GM20000 (cell line): Measurements from ENCODE around the gene TOX2.

Experiments used
- DNase-seq: peaks from one replicate; pipeline ENCODE4 v3.0.0; 2012; ENCODE audit warnings: low spot score
- TF ChIP-seq, protein P1 (sequence below): IDR thresholded peaks from 2 replicates; pipeline ENCODE4 v1.5.1; 2012; ENCODE audit warnings: mild to moderate bottlenecking, control low read depth; ENCODE audit errors: extremely low read depth, missing control alignments

TOX2 gene

DNA sequence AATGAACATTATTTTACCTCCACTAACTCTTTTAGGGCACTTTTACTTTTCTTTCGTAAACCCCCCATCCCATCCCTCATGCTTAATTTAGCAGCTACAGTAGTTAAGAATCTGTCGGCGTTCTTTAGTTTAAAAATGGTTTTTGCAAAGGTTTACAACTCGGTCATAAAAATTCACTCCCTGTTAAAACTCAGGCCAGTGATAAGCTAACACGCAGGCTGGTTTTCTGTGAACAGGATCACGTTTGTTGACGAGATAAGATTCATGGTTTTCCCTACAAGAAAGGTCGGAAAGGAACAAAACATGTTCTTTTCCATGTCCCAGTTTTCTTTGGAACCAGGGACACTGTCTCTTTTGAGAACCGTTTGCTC lies 101.1 kb downstream of the TOX2 start:
- DNase-seq, result no peak
- TF ChIP-seq, protein P1, sequence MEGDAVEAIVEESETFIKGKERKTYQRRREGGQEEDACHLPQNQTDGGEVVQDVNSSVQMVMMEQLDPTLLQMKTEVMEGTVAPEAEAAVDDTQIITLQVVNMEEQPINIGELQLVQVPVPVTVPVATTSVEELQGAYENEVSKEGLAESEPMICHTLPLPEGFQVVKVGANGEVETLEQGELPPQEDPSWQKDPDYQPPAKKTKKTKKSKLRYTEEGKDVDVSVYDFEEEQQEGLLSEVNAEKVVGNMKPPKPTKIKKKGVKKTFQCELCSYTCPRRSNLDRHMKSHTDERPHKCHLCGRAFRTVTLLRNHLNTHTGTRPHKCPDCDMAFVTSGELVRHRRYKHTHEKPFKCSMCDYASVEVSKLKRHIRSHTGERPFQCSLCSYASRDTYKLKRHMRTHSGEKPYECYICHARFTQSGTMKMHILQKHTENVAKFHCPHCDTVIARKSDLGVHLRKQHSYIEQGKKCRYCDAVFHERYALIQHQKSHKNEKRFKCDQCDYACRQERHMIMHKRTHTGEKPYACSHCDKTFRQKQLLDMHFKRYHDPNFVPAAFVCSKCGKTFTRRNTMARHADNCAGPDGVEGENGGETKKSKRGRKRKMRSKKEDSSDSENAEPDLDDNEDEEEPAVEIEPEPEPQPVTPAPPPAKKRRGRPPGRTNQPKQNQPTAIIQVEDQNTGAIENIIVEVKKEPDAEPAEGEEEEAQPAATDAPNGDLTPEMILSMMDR, result no peak

DNA sequence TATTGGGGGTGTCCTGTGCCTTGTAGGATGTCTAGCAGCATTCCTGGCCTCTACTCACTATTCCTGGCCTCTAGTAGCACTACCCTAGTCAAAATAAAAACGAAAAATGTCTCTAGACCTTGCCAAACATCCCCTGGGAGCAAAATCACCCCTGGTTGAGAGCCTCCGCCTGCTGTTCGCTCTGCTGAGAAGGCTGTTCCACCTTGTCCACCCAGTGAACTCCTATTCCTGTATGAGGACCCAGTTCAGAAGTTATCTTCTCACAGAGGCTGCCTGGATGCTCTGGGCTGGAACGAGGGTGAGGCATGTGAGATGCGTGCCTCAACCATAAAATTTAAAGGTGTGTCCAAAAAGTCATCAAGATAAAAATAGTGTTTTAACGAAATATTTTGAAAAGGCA lies 101.9 kb downstream of the TOX2 start:
- TF ChIP-seq, protein P1, result no peak
- no peak for DNase-seq

DNA sequence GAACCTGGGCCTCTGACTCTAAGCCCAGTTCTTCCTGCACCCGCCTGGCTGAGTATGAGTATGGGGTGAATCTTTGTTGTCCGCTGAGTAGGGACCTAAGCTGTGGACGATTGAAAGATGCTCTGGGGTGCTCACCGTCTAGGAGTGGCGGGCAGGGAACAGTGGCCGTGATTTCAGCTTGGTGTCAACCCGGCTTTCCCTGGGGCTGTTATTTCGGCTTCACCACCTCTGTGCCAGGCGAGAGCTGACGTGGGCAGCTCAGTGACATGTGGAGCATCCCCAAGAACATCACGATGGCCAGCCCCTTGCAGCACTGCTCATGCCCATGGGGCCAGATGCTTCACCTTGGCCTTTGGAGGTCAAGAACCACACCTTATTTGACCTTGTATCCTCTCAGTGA lies 102.6 kb downstream of the TOX2 start:
- DNase-seq, result no peak
- TF ChIP-seq, protein P1, result no peak

DNA sequence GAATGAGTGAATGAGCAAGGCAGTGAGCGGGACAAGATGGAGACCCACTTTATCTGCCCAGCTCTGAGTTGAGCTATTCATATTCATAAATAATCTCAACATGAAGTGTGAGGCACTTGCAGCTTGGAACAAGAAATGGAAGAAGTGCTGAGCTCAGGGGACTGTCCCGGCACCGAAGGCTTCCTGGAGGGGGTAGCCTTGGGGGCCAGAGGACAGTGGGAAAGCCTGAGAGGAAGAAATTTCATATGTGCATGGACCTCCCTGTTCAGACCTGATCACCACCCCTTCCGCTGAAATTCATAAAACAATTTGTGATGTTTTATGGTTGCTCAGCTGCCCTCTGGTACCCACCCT lies 103.2 kb downstream of the TOX2 start:
- TF ChIP-seq, protein P1, result no peak
- no peak for DNase-seq

DNA sequence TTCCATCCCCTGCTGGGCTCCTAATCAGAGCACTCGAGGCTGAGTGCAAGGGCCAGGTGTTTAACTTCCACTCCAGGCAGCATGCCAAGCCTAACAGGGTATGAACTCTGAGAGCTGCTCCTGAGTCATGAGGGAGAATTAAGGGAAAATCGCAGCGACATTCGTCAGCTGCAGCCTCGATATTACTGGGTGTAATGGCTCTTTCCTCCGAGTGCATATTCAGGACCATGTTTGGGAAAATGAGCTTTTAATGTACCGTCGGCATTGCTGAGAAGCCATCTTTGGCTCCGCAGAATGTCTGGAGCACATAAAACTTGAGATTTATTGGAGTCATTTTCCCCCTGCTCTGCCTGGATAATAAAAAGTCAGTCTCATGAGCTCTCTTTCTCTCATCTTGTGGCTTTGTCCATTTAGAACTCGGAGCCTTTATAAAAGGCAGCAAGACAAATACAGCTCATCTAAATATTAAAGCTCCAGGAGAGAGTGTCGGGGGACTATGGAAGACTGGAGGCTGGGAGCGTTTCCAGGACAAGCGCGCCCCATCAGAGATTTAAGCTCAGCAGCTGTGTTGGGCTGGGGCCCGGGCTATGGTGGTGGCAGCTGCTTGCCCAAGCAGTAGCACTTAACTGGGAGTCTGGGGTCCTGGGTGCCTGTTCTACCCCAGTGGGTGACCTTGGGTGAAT lies 103.7 kb downstream of the TOX2 start:
- TF ChIP-seq, protein P1, result no peak
- DNase-seq, result no peak

DNA sequence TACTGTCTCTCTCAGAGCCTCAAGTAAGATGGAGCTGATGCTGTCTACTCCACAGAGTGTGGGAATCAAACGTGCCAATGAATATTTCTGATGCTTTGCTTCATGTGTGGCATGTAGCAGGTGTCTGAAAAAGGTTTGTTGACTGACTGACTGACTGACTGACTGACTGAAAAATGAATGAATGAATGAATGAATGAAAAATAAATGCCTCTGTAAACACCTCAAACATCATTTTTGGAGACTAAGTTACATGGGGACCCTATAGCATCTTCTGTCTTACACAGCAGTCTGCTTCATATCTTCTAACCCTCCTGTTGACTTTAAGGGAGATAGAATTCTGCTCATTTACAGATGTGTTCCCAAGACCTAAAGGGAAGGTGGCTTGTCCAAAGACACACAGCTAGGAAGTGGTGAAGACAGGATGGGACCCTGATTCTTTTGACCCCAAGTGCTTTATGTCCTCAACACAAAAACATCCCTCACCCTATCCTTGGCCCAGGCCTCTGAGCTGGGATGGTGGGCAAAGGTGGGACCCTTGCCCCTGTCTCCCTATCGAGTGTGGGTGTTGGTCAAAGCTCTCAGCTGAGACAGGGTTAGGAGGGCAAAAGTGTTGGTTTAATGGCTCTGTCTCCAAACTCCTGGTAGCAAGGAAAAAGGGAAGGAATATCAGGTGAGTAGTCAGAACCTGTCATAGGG lies 104.4 kb downstream of the TOX2 start:
- TF ChIP-seq, protein P1, result no peak
- no peak for DNase-seq

DNA sequence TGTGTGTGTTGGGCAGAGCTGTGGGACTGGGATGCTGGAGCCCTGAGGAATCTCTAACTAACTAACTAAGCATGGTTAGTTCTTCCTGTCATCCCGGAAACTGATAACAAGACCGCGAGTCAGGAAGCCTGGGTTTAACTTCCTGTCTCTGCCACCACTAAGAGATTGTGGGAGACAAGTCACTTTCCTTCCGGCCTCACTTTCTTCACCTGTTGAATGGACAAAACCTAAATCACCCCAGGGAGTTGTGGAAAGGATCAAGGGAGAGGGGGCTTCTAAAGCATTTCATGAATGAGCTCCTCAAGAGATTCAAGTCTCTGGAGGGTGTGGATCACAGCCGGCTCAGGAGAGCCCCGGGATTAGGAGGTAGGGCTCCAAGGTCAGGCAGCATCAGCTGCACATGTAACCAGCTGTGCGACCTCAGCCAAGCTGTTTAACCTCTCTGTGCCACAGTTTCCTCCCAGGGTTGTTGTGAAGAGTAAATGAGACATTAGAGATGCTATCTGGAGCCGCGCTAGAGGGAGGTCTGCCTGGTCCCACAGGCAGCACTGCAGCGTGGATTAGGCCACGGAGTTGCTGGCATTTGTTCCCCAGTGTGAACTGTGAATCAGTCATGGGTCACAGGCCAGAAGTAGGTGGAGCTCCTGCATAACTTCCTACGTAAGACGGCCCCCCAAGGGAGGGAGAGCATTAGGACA lies 105.1 kb downstream of the TOX2 start:
- TF ChIP-seq, protein P1, result no peak
- no peak for DNase-seq
